ENCODE data around the gene MMP17. TPM values are rescaled to one million over a fixed set of nuclear protein-coding genes. Genes with fewer than 3 reads are reported as not detected.
A peak's percentile ranks its signal among the peaks of the same experiment; 100 is the strongest.

The MMP17 gene
- total RNA-seq, 1 donor from 2014 or later: 12.6 TPM

- intact Hi-C loops (cut with DNase I): no loop called here
- no peak for DNase-seq (ENCODE audit: low spot score)
- no peak for ATAC-seq
Measured at GRCh38 chr12:131842169-131842568, 14.0 kb downstream of the MMP17 start.

DNA sequence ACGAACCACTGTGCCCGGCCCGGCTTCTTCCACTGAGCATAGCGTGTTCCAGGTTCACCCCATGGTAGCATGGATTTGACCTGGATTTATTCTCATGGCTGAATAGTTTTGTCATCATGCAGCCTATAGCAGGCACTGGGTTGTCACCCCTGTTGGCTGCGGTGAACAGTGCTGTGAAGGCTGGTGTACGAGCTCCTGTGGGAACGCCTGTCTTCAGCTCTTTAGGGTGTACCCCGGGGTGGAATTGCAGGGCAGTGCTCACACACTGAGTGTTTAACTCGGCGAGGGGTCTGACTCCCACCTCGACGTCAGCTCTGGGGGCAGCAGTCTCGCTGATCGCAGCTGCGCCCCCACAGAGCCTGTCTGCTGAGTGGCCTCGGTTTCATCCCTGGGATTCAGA lies 15.3 kb downstream of the MMP17 start:
- intact Hi-C loops (cut with DNase I): no loop called here
- no peak for ATAC-seq

DNA sequence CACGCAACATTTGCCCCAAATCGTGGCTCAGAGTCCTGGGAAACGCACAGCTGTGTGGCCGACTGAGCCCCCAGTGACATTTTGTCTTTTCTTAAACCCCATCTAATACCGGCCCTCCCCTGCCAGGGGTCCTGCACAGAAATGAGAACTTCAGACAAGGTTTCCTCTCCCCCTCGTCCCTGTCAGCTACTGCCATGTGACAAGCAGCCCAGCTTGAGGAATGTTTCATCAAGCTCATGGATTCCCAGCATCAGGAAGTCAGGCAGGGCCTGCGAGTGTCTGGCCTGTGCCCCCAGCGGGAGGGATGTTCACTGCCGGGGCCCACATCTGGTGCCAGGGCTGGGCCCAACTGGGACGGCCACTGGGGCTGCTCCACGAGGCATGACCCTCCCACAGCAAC lies 15.9 kb downstream of the MMP17 start:
- ATAC-seq: no peak
- intact Hi-C loops (cut with DNase I): no loop called here
- no peak for DNase-seq (ENCODE audit: low spot score)

More for the DNA sequence above, 15.3 kb downstream of the MMP17 start:
- DNase-seq (ENCODE audit: low spot score): no peak

- ATAC-seq: no peak
- intact Hi-C loops (cut with DNase I): no loop called here
- no peak for DNase-seq (ENCODE audit: low spot score)
Measured at GRCh38 chr12:131844656-131845055, 16.5 kb downstream of the MMP17 start.

GRCh38 chr12:131845121-131845520 lies 16.9 kb downstream of the MMP17 start:
- DNase-seq (ENCODE audit: low spot score) (no peak), ATAC-seq (no peak)
- intact Hi-C loops (cut with DNase I): no loop called here

DNA sequence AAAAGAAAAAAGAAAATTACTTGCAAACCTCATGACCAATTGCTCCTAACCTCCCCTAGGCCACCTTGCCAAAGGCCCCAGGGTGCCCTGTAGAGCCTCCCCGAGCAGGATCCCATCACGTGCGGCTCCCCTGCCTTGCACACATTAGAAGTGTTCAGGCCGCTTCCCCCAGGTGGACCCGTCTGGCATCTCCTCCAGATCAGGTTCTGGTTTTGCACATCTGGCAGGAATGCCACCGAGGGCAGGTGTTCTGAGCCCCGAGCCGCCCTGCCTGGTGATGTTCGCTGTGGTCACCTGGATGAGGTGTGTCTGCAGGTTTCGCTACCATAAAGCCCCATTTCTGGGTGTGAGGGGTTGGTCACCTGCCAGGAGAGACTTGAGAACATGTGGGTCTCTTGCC lies 19.3 kb downstream of the MMP17 start:
- no peak for DNase-seq (ENCODE audit: low spot score)
- no peak for ATAC-seq
- intact Hi-C loops (cut with DNase I): no loop called here

DNA sequence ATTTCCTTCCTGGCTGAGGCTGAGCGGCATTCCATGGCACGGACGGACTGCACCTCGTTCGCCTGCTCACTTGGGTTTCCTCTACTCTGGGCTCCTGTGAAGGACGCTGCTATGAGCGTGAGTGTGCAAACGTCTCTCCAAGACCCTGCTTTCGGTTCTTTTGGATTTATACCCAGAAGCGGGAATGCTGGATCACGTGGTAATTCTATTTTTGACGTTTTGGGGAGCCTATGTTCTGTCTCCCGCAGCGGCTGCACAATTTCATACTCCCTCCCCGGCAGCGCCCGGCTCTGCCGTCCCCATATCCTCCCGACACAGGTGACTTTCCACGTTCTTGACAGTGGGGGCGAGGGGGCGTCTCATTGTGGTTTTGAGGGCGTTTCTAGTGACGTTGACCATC lies 20.6 kb downstream of the MMP17 start:
- DNase-seq (ENCODE audit: low spot score): no peak
- ATAC-seq: no peak
- intact Hi-C loops (cut with DNase I): no loop called here

GRCh38 chr12:131849700-131850553 lies 21.7 kb downstream of the MMP17 start:
- no peak for ATAC-seq
- intact Hi-C loops (cut with DNase I): loop anchor here (10.0 kb wide), 1 partner anchor 175 kb away; no protein-coding TSS in a partner anchor
- DNase-seq (ENCODE audit: low spot score): no peak

- ATAC-seq: peak; percentile 47
- DNase-seq (ENCODE audit: low spot score): no peak
- intact Hi-C loops (cut with DNase I): loop anchor here (10.0 kb wide), 1 partner anchor 174 kb away; no protein-coding TSS in a partner anchor
Measured at GRCh38 chr12:131850856-131851559, 22.8 kb downstream of the MMP17 start.

DNA sequence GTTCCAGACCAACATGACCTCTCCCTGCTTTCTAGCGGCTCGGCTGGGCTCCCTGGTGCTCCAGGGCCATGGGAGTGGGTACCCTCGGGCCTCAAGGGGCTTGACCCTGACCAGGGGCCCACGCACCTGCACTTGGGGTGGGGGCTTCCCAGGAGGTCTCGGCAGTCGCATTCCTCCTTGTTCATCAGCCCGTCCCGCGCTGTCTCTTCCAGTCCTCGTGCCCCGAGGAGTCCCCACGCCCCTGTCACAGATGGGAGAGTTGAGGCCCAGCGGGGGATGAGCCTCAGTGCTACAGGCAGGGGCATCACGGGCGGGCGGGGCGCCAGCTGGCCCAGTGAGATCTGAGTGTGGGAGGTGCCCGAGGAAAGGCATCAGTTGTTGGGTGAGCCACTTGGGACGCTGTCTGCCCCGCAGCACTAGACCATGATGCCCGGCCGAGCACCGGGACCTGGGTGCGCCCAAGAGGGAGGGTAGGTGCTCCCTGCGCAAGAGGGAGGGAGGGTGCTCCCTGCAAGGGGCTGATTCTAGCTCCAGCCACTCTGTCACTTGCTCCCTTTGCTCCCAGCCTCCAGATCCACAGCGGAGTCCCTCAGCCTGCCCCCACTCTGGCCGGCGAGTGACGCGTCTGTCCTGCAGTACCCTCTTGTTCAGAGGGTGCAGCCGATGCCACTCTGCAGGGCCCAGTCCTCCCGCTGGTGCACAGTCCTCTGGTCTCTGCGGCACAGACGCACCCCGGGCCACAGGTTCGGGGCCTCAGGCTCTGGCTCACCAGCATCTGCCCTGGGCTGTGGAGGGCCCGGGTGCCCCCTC lies 23.8 kb downstream of the MMP17 start:
- no peak for DNase-seq (ENCODE audit: low spot score)
- no peak for ATAC-seq
- intact Hi-C loops (cut with DNase I): loop anchor here (10.0 kb wide), 1 partner anchor 173 kb away; no protein-coding TSS in a partner anchor

GRCh38 chr12:131852551-131853299 lies 24.5 kb downstream of the MMP17 start:
- ATAC-seq (no peak), DNase-seq (ENCODE audit: low spot score) (no peak)
- intact Hi-C loops (cut with DNase I): loop anchor here (10.0 kb wide), 1 partner anchor 172 kb away; no protein-coding TSS in a partner anchor

- ATAC-seq (no peak), DNase-seq (ENCODE audit: low spot score) (no peak)
- intact Hi-C loops (cut with DNase I): loop anchor here (10.0 kb wide), 1 partner anchor 171 kb away; no protein-coding TSS in a partner anchor
Measured at GRCh38 chr12:131853832-131854797, 25.9 kb downstream of the MMP17 start.

DNA sequence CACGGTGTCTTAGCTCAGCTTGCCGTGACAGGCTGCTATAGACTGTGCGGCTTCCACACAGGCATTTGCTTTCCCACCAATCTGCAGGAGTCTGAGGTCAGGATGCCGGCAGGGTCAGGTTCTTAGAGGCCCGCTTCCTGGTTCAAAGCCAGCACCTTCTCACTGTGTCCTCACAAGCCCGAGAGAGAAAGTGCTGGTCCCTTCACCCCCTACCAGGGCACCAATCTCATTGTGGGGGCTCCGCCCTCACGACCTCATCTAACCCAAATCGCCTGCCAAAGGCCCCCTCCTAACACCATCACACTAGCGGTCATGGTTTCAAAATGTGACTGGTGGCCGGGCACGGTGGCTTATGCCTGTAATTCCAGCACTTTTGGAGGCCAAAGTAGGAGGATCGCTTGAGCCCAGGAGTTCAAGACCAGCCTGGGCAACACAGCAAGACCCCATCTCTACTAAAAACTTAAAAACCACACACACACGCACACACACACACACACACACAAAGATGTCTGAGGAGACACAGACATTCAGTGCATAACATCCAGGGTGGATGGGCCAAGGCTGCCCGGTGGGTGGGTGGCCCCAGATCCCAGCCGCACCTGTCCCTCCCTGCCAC lies 26.8 kb downstream of the MMP17 start:
- peak; percentile 45 for DNase-seq (ENCODE audit: low spot score)
- intact Hi-C loops (cut with DNase I): loop anchor here (10.0 kb wide), 1 partner anchor 170 kb away; no protein-coding TSS in a partner anchor
- no peak for ATAC-seq

DNA sequence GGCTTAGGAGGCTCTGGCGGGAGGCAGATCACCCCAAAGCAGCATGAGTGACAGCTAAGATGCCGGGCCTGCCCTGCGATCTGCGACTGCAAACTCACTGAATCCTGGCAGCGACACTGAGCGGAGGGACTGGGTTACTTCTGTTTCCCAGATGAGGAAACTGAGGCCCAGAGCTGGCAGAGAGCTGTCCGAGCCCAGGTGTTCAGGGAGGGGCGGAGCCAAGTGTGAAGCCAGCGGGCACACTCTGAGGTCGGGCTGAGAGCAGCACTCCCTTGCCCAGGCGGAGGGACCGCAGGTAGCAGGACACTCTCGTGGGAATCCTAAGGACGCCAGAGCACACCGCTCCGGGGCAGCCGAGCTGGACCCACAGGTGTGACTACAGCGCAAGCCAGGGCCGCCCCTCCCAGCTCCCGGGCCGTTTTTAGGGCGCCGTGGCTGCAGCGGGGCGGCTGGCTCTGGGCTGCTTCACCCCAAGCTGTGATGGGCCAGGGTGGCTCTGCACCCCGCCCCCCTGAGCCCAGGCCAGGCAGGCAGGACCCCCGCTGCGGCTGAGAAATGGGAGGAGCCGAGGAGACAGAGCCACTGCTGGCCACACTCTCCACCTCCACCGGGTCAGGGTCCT lies 27.4 kb downstream of the MMP17 start:
- intact Hi-C loops (cut with DNase I): loop anchor here (10.0 kb wide), 1 partner anchor 169 kb away; no protein-coding TSS in a partner anchor
- peak; percentile 48 for DNase-seq (ENCODE audit: low spot score)

GRCh38 chr12:131856366-131857097 lies 28.3 kb downstream of the MMP17 start:
- DNase-seq (ENCODE audit: low spot score): no peak
- no peak for ATAC-seq
- intact Hi-C loops (cut with DNase I): loop anchor here (10.0 kb wide), 1 partner anchor 168 kb away; no protein-coding TSS in a partner anchor

More for the DNA sequence above, 27.4 kb downstream of the MMP17 start:
- ATAC-seq: no peak

Measured in sciatic nerve (tissue), 2 donors.